Fibroblast of gingiva (primary cell): ENCODE measurements around the gene NRIP1.
"Not testable (repeated sequence)": the region's sequence is repeated elsewhere in the genome, so short reads cannot be mapped to it uniquely, and the experiment has no call there.

Source experiments
- DNase-seq: peaks from one replicate; pipeline ENCODE4 v3.0.0-alpha.2; 2011; ENCODE audit warnings: low read depth

Gene NRIP1

DNA sequence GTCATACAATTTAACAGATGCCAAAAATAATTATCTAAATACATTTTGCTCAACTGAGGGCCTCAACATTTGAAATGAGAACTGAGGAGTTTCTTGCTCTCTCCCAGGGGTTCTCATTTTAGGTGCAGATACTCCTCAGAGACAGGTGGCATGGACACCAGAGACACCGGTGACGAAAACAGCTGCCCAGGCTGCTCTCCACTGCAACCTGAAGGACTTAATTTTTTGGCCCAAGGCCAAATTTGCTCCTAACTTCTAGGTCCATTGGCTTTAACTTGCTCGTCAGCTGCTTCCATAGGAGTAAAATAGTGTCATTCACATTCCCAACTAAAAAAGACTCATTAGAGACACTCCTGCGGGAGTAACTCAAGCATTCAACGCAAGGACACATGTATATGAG is 87.0 kb downstream of the NRIP1 start:
- DNase-seq = no peak

GRCh38 chr21:14975136-14975919 is 89.5 kb downstream of the NRIP1 start:
- no peak for DNase-seq

- DNase-seq = no peak
Observed at GRCh38 chr21:14972678-14973077, 92.1 kb downstream of the NRIP1 start.

- no peak for DNase-seq
Observed at GRCh38 chr21:14968821-14969220, 96.0 kb downstream of the NRIP1 start.

DNA sequence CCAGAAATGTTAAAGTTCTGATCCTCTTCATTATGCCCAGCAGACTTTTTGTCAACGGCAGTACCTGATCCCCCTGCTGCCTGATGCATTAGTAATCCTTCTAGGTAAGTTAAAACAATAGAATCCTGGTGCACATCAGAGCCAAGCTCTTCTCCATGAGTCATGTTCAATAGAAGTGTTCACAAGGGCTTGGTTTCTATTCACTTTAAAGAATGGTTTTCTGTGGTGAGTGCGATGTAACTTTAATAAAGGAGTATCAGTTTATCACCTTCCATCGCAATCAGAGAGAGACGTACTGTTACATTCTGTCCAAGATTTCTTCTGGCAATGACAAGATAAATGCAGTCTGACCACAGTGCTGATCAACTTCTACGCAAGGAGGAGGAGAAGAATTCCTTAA is 96.8 kb downstream of the NRIP1 start:
- DNase-seq = no peak

DNA sequence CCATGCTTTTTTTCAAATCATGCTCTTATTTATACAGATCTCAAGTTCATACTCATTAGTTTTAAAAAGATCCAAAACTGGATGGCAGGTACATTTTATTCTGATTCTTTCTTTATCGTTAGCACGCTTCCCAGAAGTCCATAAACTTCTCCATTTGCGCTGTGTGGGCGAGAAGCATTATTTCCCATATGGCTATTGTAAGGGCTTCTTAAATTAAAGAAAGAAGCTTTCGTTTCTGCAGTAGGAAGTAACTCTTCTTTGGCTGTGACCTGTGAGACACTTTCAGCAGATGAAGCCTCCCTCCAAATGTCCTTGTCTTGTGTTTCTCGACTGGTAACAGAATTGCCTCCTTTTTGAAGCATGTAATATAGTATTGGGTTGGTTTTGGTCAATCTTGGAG is 100.2 kb downstream of the NRIP1 start:
- no peak for DNase-seq

DNA sequence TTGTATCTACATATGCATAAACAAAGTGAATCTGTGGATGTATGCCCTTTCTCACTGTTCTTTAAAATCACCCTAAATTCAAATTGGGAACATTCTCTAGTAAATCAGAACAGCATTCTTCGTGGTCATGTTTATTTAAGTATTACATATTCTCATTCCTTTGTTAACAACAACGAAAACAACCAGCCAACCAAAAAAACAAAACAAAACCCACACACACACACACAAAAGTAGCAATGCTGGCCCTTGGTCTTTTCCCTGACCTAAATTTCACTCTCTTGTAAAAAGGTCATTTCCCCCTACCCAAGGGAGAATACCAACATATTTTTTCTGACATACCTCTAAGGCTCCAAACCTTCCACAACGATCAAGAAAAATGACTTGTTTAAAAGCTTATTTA is 102.6 kb downstream of the NRIP1 start:
- DNase-seq = peak; percentile 21

DNA sequence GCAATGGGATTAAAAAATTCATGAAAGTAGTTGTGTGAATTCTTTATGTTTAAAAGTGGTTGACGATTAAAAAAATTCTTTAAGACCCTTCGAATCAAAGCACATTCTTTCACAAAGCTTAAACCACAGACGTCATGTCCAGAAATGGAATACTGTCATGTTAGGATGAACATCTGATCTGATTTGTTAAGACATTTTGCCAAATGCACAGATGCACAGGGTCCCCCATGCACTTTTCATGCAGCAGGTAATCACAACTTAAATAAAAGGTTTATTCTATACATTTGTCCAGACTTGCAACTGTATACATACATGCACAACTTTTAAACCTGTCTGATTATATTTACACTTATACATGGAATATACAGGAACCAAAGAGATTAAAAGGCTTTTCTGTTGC is 103.3 kb downstream of the NRIP1 start:
- no peak for DNase-seq

DNA sequence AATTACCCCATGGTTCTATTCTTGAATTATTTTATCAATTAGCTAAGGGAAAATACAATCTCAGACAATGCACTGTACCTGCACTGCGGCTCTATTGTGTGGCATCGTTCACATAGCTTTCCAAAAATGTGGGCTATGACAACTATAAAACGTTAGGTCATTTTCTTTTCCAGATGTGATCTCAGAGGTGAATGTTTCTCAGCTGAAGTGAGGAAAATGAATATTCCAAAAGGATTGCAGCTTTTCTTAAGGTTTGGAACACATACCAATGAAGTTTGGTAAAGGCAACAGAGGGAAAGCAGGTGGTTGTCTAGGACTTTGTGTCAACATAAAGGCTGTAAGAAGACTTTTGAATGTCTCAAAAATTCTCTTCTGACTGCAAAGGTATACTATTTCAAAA is 105.5 kb downstream of the NRIP1 start:
- DNase-seq = no peak

- no peak for DNase-seq
Observed at GRCh38 chr21:14957836-14958235, 107.0 kb downstream of the NRIP1 start.

DNA sequence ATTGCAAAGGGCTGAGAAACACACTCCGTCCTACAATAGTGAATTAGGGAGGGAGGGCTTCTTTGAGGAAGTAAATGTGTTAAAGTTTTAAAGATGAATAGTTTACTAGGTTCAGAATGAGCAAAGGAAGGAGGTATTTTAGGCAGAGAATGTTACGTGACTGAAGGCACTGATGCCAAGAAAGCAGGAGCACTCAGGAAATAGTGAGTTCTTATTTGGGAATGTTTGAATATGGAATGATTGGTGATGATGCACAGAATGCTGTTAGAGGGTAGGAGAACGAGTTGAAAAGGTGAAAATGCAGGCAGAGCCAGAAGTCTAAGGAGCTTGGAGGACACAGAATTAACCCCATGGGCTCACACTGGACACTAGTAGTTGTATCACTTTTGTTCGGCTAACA is 108.0 kb downstream of the NRIP1 start:
- no peak for DNase-seq

- DNase-seq = no peak
Observed at GRCh38 chr21:14955936-14956520, 108.8 kb downstream of the NRIP1 start.

DNA sequence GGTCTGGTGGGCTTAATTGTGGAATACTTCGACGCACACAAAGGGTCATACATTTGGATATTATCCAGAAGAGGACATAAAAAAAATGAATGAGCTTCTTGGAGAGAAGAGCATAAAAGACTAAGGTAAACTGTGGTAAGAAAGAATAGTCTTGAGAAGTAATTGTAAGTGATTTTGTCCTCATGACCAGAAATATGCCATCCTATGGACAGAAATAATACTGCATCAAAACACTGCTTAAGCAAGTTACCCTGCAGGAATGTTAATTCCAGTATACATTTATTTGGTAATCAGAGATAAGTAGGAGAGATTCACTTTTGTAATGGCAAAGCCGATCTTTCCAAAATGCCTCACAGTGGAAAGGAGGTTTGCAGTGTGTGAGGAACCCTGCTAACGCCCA is 111.9 kb downstream of the NRIP1 start:
- no peak for DNase-seq

DNA sequence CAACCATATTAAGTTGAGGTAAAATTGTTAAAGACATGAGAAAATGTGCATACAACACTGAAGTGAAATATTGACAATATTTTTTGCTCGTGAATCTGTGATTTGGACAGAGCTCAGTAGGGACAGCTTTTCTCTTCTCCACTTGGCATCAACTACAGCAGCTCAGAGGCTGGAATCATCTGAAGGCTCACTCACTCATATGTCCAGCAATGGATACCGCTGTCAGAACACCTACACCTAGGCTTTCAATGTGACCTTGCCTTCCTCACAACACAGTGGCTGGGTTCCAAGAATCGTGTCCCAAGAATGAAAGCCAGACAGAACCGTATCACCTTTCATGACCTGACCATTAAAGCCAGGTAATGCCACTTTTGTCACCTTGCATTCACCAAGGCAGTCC is 115.2 kb downstream of the NRIP1 start:
- DNase-seq = no peak

- no peak for DNase-seq
Observed at GRCh38 chr21:14947613-14948160, 117.1 kb downstream of the NRIP1 start.

- DNase-seq = no peak
Observed at GRCh38 chr21:14945176-14945575, 119.6 kb downstream of the NRIP1 start.

GRCh38 chr21:14943616-14944015 is 121.2 kb downstream of the NRIP1 start:
- no peak for DNase-seq

DNA sequence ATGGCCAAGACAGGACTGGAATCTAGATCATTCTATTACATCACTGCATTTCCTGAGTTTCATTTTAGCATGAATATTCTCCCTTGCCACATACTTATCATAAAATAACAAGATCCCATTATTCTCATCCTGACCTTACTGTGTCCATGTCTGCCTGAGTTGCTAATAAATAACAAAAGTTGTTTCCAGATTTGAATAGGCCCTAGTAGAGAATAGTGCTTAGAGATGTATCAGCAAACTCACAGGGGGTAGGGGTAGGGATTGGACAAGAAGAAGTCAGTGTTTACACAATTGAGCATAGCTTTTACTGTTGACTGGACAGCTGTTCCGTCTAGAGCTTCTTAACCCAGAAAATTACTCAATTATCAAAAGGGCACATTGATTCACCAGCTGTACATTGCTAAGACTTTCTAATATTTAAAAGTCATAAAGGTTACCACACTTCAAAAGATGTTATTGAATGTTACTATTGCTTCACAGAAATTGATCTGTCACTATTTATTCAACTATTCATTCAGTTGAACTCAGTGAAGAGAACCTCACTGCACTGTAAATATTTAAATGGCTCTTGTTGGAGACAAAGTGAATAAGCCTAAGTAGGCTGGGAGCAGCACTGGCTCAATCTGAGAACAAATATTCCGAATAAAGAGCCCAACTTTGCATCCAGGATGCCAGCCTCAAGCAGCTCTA is 121.9 kb downstream of the NRIP1 start:
- peak; percentile 51 for DNase-seq

GRCh38 chr21:14927324-14927723 is 137.5 kb downstream of the NRIP1 start:
- not testable (repeated sequence) for DNase-seq

GRCh38 chr21:14926186-14926585 is 138.6 kb downstream of the NRIP1 start:
- no peak for DNase-seq

DNA sequence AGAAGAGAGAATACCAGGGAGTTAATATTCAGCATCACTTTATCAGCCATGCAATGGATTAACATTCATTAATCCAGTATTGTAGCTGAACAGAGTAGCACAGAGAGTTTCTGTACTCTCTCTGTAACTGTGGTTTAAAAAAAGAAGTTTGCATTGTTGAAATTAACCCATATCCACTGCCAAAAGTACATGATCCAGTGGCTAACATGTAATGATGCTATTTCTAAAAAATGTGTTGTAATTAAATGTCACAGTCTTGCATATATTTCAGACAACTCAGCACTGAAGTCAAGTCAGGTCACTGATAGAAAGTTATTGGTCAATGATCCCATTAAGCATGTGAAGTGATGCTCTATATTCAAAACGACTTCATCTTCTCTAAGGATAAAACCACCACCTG is 141.3 kb downstream of the NRIP1 start:
- peak; percentile 75 for DNase-seq

- DNase-seq = no peak
Observed at GRCh38 chr21:14922980-14923379, 141.8 kb downstream of the NRIP1 start.

- DNase-seq = peak; percentile 11
Observed at GRCh38 chr21:14918527-14918926, 146.3 kb downstream of the NRIP1 start.
